Nephron progenitor cell (in vitro differentiated cells): ENCODE data around the gene UQCRFS1.
"Not testable (repeated sequence)": the region's sequence is repeated elsewhere in the genome, so short reads cannot be mapped to it uniquely, and the experiment has no call there.

Source experiments
- DNase-seq: peaks from one replicate; pipeline ENCODE4 v3.0.0; 2021
- H3K27ac Mint-ChIP-seq: 2 replicates; pipeline ENCODE4 v1.8.0; 2021; ENCODE audit warnings: mild to moderate bottlenecking, moderate library complexity, mixed read lengths
- H3K27me3 Mint-ChIP-seq: 2 replicates; pipeline ENCODE4 v1.8.0; 2021; ENCODE audit warnings: mild to moderate bottlenecking, low read depth, mixed read lengths; ENCODE audit not compliant: poor library complexity
- H3K36me3 Mint-ChIP-seq: 2 replicates; pipeline ENCODE4 v1.8.0; 2021; ENCODE audit warnings: low read depth, mixed read lengths
- H3K4me1 Mint-ChIP-seq: 2 replicates; pipeline ENCODE4 v1.8.0; 2021; ENCODE audit warnings: mixed read lengths
- H3K4me3 Mint-ChIP-seq: 2 replicates; pipeline ENCODE4 v1.8.0; 2021; ENCODE audit warnings: mild to moderate bottlenecking, moderate library complexity, mixed read lengths
- H3K9me3 Mint-ChIP-seq: 2 replicates; pipeline ENCODE4 v1.8.0; 2021; ENCODE audit warnings: mild to moderate bottlenecking, moderate library complexity, mixed read lengths
- CTCF ChIP-seq: fragments of 200-600 bp; sonication (generic); IDR thresholded peaks from 2 replicates; pipeline ENCODE4 v1.5.0; 2021; ENCODE audit warnings: antibody characterized with exemption

Gene UQCRFS1

GRCh38 chr19:29256516-29256915, 43.6 kb upstream of the UQCRFS1 start:
- Mint-ChIP-seq H3K4me3 (no peak overlapping the region), H3K36me3 (no peaks in the 10 kb centered on the region), H3K27me3 (peaks cover 24% of the 10 kb centered on the region), H3K27ac (no peak overlapping the region), H3K4me1 (peaks cover 32% of the 10 kb centered on the region), H3K9me3 (peaks cover 9% of the 10 kb centered on the region)
- TF ChIP-seq CTCF: no peak
- DNase-seq: no peak

GRCh38 chr19:29255912-29256311, 43.0 kb upstream of the UQCRFS1 start:
- Mint-ChIP-seq H3K4me1 (peaks cover 32% of the 10 kb centered on the region), H3K36me3 (no peaks in the 10 kb centered on the region), H3K27ac (no peak overlapping the region), H3K27me3 (peaks cover 27% of the 10 kb centered on the region), H3K4me3 (no peak overlapping the region), H3K9me3 (peaks cover 9% of the 10 kb centered on the region)
- TF ChIP-seq CTCF: no peak
- no peak for DNase-seq

- Mint-ChIP-seq H3K9me3 (peaks cover 9% of the 10 kb centered on the region), H3K27ac (no peak overlapping the region), H3K36me3 (no peaks in the 10 kb centered on the region), H3K27me3 (peaks cover 27% of the 10 kb centered on the region), H3K4me3 (no peak overlapping the region), H3K4me1 (peaks cover 25% of the 10 kb centered on the region)
- no peak for DNase-seq
- TF ChIP-seq CTCF: no peak
Measured at GRCh38 chr19:29255006-29255405, 42.1 kb upstream of the UQCRFS1 start.

- DNase-seq, H3K27ac Mint-ChIP-seq, H3K4me1 Mint-ChIP-seq, H3K4me3 Mint-ChIP-seq, H3K36me3 Mint-ChIP-seq, H3K9me3 Mint-ChIP-seq: not testable (repeated sequence)
- H3K27me3 Mint-ChIP-seq: peaks cover 56% of the 10 kb centered on the region
Measured at GRCh38 chr19:29249798-29250197, 36.8 kb upstream of the UQCRFS1 start.

GRCh38 chr19:29248332-29248844, 35.4 kb upstream of the UQCRFS1 start:
- Mint-ChIP-seq H3K4me1 (peaks cover 4% of the 10 kb centered on the region), H3K4me3 (no peak overlapping the region), H3K27ac (no peak overlapping the region), H3K9me3 (no peaks in the 10 kb centered on the region), H3K36me3 (no peaks in the 10 kb centered on the region), H3K27me3 (peaks cover 55% of the 10 kb centered on the region)
- no peak for TF ChIP-seq CTCF
- no peak for DNase-seq

GRCh38 chr19:29247872-29248271, 34.9 kb upstream of the UQCRFS1 start:
- Mint-ChIP-seq H3K4me3 (no peak overlapping the region), H3K9me3 (no peaks in the 10 kb centered on the region), H3K27ac (no peak overlapping the region), H3K4me1 (peaks cover 4% of the 10 kb centered on the region), H3K27me3 (peaks cover 54% of the 10 kb centered on the region), H3K36me3 (no peaks in the 10 kb centered on the region)
- DNase-seq: no peak
- no peak for TF ChIP-seq CTCF
